Activated CD4-positive, alpha-beta T cell treated with anti-CD3 and anti-CD28 coated beads, Interleukin-2, amount 10 ng/mL, durations not matched to agents 24 days and 14 days (primary cell): ENCODE measurements around the gene SMYD4. TPM values are rescaled to one million over a fixed set of nuclear protein-coding genes. Genes with fewer than 3 reads are reported as not detected.
"Not testable (repeated sequence)": the region's sequence is repeated elsewhere in the genome, so short reads cannot be mapped to it uniquely, and the experiment has no call there.

Experiments
- DNase-seq: peaks from one replicate; pipeline ENCODE4 v3.0.0; 2022
- H3K27ac Mint-ChIP-seq: one replicate; pipeline ENCODE4 v1.8.0; 2022; ENCODE audit warnings: mild to moderate bottlenecking, mixed read lengths
- H3K27me3 Mint-ChIP-seq: one replicate; pipeline ENCODE4 v1.8.0; 2022; ENCODE audit warnings: mixed read lengths
- H3K36me3 Mint-ChIP-seq: one replicate; pipeline ENCODE4 v1.8.0; 2022; ENCODE audit warnings: low read depth, mild to moderate bottlenecking, mixed read lengths
- H3K4me1 Mint-ChIP-seq: one replicate; pipeline ENCODE4 v1.8.0; 2021; ENCODE audit warnings: mixed read lengths
- H3K4me3 Mint-ChIP-seq: one replicate; pipeline ENCODE4 v1.8.0; 2022; ENCODE audit warnings: mild to moderate bottlenecking, moderate library complexity, mixed read lengths
- H3K9me3 Mint-ChIP-seq: one replicate; pipeline ENCODE4 v1.8.0; 2021; ENCODE audit warnings: mixed read lengths
- intact Hi-C: fragments of 100-400 bp; cut with micrococcal nuclease; formaldehyde crosslinking; loops from one replicate; pipeline ENCODE4 v1.15.1; 2023
- total RNA-seq: library from RNA; stranded (reverse); gene quantifications from 2 replicates; pipeline ENCODE4 v1.2.3, GENCODE V29; 2022

Gene SMYD4
- total RNA-seq, 1 donor from 2014 or later: 30.7 TPM

DNA sequence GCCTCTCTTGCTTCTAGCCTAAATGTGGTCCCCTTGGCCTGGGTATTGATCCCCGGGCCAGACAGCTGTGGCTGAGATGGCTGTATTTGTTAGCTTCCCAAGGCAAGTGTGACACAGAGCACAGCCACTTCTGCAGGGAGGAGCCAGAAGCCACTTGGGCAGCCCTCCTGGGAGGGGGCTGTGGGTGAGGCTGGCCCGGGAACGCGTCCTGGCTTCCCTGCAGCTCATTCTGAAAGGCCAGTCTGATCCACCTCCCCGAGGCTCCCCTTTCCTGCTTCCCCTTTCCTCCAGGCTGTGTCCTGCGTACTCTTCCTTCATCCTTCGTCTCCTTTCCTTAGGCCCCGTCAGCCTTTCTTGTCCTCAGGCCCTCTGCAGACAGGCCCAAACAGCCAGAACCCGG is 79.1 kb downstream of the SMYD4 start:
- H3K4me3 Mint-ChIP-seq: no peak overlapping the region
- intact Hi-C loops: no loop called here
- no peaks in the 10 kb centered on the region for H3K9me3 Mint-ChIP-seq
- H3K27ac Mint-ChIP-seq: no peak overlapping the region
- DNase-seq: no peak
- no peaks in the 10 kb centered on the region for H3K27me3 Mint-ChIP-seq
- no peaks in the 10 kb centered on the region for H3K4me1 Mint-ChIP-seq
- H3K36me3 Mint-ChIP-seq: no peaks in the 10 kb centered on the region

DNA sequence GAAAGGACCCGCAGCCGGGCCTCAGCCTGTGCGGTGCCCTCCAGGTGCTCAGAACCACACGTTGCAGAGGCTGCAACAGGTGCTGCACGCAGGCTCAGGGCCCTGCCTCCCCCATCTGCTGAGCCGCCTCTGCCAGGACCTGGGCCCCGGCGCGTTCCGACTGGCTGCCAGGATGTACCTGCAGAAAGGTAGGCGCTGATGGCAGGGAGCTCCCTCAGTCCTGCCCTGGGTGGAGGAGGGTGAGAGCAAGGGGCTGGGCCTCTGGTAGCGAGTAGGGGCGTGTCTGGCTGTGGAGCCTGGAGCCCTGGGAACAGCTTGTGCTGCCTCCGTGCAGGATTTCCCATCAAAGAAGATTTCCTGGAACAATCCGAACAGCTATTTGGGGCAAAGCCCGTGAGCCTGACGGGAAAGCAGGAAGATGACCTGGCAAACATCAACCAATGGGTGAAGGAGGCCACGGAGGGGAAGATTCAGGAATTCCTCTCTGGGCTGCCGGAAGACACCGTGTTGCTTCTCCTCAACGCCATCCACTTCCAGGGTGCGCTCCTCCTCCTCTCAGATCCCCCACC is 82.6 kb downstream of the SMYD4 start:
- Mint-ChIP-seq H3K4me1 (no peaks in the 10 kb centered on the region), H3K4me3 (no peak overlapping the region), H3K9me3 (no peaks in the 10 kb centered on the region), H3K27ac (no peak overlapping the region), H3K27me3 (no peaks in the 10 kb centered on the region), H3K36me3 (no peaks in the 10 kb centered on the region)
- intact Hi-C loops: no loop called here
- DNase-seq: no peak

DNA sequence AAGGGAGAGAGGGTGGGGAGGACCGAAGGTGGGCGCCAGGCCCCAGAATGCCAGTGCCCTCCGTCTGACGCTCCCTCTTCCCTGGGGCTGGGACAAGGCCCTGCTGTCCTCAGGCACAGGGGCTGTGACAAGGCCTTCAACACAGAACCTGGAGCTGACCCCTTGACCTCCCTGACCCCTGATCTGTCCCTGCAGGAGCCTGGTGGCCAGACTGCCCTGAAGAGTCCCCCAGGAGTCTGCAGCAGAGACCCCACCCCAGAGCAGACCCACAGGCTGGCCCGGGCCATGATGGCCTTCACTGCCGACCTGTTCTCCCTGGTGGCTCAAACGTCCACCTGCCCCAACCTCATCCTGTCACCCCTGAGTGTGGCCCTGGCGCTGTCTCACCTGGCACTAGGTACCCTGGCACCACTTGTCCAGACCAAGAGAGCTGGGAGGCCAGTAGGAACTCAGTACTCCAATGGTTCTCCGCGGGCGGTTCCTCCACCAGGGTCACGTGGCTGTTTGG is 84.1 kb downstream of the SMYD4 start:
- H3K36me3 Mint-ChIP-seq: no peaks in the 10 kb centered on the region
- no peaks in the 10 kb centered on the region for H3K27me3 Mint-ChIP-seq
- H3K4me1 Mint-ChIP-seq: no peaks in the 10 kb centered on the region
- no peaks in the 10 kb centered on the region for H3K9me3 Mint-ChIP-seq
- H3K27ac Mint-ChIP-seq: no peak overlapping the region
- no peak for DNase-seq
- intact Hi-C loops: no loop called here
- no peak overlapping the region for H3K4me3 Mint-ChIP-seq

DNA sequence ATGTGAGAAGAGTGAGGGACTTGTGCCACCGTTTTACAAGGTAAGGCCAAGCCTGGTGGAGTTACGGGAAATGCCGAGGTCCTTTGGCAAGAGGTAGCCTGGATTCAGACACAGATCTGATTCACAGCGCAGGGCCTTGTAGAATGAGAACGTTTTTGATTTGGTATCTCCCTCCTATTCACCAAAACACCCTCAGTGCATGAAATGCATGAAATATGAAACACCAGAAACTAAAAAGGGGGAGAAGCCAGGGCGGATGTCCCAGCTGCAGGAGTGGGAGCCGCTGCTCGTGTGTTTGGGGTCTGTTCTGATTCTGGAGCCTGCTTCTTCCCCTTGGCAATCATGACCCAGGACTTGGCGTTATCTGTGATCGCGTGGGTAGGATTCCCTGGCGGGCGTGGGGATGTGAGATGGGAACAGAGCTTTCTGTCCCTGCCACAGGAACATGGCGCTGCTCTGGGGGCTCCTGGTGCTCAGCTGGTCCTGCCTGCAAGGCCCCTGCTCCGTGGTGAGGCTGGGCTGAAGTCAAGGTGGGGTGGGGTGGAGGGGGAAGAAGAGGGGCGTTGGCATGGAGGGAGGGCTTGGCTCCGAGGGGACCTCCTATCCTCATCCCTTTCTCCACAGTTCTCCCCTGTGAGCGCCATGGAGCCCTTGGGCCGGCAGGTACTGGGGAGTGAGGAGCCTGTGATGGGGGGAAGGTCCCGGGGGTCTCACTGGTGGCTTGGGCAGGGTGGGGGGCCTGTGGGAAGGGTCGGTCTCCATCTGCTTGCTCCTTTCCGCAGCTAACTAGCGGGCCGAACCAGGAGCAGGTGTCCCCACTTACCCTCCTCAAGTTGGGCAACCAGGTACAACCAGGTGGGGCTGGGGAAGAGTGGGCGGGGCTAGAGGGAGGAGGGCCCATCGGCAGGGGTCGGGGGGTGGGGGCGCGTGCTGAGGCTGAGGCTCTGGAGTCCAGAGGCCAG is 84.9 kb downstream of the SMYD4 start:
- H3K36me3 Mint-ChIP-seq: no peaks in the 10 kb centered on the region
- intact Hi-C loops: no loop called here
- no peak overlapping the region for H3K27ac Mint-ChIP-seq
- H3K27me3 Mint-ChIP-seq: no peaks in the 10 kb centered on the region
- H3K4me3 Mint-ChIP-seq: no peak overlapping the region
- H3K4me1 Mint-ChIP-seq: no peaks in the 10 kb centered on the region
- no peaks in the 10 kb centered on the region for H3K9me3 Mint-ChIP-seq
- no peak for DNase-seq

DNA sequence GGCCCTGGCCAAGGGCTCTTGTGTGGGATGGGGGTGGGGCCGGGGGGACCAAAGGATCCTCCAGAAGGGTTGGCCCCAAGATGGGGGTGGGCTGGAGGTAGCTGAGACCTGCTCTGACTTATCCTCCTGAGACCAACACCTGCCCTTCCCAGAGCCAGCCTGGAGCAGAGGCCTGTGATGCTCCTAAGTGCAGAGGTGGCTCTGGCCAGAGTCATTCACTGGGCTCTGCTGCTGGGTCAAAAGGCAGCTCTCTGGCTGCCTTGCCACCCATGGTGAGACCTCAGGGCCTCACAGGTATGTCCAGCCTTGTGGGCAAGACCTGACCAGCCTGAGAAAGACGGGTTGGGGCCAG is 86.6 kb downstream of the SMYD4 start:
- Mint-ChIP-seq H3K36me3 (peaks cover 3% of the 10 kb centered on the region), H3K27ac (no peak overlapping the region), H3K27me3 (no peaks in the 10 kb centered on the region), H3K9me3 (no peaks in the 10 kb centered on the region), H3K4me1 (no peaks in the 10 kb centered on the region), H3K4me3 (no peak overlapping the region)
- intact Hi-C loops: no loop called here
- DNase-seq: no peak

DNA sequence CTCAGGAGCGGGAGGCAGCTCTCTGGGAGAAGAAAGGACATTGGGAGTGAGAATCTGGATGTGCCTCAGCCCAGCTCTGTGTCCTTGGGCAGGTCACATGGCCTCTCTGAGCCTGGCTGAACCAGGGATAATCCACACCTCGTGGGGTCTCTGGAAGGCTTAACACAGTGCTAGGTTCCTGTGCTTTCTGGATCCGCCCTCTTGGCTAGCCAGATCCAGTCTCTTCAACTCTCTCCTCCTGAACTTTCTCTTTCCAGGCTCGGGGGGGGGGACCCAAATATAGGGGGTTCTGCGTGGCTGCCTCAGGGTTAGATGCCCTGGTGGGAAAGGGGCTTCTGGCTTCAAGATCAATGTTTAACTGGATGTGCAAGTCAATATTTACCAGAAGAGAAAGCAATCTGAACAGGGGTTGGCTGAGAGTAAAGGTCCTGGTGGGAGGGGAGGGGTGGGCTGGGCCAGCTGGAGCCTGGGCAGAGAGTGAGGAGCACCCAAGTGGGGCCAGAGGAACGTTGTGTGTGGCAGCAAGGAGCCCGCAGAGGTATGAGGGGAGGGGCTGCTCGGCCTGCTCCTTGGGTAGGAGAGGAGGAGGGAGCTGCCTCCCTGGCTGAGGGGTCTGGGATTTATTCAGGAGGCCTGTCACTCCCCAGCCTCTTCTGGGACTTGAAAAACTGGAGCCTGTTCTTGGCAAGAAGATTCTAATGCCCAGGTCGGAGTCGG is 87.2 kb downstream of the SMYD4 start, which contains the start of gene SERPINF2:
Gene SERPINF2, plus strand, starts transcription at position 501 of the 717 bp plus-strand sequence. CDS start 2,125 bp downstream, outside the sequence.
- H3K4me1 Mint-ChIP-seq: no peaks in the 10 kb centered on the region
- no peak within 1 kb of the TSS for H3K4me3 Mint-ChIP-seq
- H3K36me3 Mint-ChIP-seq: peaks cover 4% of the 10 kb centered on the region
- H3K27me3 Mint-ChIP-seq: no peaks in the 10 kb centered on the region
- intact Hi-C loops: no loop called here
- DNase-seq: no peak
- no peaks in the 10 kb centered on the region for H3K9me3 Mint-ChIP-seq
- no peak within 1 kb of the TSS for H3K27ac Mint-ChIP-seq

DNA sequence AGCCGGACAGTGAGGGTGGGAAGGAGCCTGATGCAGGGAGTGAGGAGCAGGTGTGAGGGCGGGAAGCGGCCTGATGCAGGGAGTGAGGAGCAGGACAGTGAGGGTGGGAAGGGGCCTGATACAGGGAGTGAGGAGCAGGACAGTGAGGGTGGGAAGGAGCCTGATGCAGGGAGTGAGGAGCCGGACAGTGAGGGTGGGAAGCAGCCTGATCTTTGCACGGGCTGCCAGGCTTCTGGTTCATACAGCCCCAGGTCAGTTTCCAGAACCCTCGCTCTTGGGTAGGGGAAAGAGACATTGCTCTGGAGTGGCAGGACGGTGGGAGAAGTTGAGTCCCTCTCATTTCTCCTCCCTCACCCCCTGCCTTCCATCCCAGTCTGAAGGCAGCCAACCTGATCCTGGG is 87.8 kb downstream of the SMYD4 start:
- H3K27me3 Mint-ChIP-seq, H3K27ac Mint-ChIP-seq, H3K4me3 Mint-ChIP-seq, H3K36me3 Mint-ChIP-seq, intact Hi-C loops, H3K4me1 Mint-ChIP-seq, DNase-seq, H3K9me3 Mint-ChIP-seq: not testable (repeated sequence)

DNA sequence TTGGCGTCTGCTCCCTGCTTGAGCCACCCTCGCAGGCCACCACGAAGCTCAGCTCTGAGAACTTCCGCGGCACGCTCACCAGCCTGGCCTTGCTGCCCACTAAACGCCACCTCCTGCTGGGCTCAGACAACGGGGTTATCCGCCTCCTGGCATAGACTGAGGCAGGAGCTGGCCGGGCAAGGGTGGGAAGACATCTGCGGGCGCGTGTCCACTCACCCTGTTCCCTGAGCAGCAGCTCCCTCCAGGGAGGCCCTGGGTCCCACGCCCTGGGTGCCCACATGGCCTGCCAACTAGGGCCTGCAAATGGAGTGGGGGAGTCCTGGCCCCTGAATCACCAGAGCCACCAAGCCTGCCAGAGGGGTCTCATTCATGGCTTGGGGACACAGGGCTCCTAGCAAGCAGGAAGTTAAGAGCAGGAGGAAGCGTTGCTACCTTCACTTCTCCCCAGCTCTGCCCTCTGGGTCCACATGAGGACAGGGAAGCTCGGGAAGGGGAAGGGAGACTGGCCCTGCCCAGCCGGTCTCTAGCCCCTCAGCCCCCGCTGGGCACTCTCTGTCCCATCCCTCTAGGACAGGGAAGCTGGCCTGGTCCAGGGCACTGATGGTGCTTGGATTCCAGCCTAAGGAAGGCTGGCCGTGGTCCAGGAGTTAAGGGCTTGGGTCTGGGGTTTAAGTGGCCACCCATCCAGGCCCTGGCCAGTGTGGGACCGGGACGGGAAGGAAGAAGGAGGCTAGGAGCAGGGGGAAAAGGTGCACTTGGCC is 92.0 kb downstream of the SMYD4 start:
- H3K27me3 Mint-ChIP-seq: no peaks in the 10 kb centered on the region
- intact Hi-C loops: no loop called here
- no peaks in the 10 kb centered on the region for H3K9me3 Mint-ChIP-seq
- H3K4me1 Mint-ChIP-seq: peaks cover 6% of the 10 kb centered on the region
- H3K4me3 Mint-ChIP-seq: no peak overlapping the region
- no peak for DNase-seq
- peaks cover 21% of the 10 kb centered on the region for H3K36me3 Mint-ChIP-seq
- H3K27ac Mint-ChIP-seq: no peak overlapping the region

DNA sequence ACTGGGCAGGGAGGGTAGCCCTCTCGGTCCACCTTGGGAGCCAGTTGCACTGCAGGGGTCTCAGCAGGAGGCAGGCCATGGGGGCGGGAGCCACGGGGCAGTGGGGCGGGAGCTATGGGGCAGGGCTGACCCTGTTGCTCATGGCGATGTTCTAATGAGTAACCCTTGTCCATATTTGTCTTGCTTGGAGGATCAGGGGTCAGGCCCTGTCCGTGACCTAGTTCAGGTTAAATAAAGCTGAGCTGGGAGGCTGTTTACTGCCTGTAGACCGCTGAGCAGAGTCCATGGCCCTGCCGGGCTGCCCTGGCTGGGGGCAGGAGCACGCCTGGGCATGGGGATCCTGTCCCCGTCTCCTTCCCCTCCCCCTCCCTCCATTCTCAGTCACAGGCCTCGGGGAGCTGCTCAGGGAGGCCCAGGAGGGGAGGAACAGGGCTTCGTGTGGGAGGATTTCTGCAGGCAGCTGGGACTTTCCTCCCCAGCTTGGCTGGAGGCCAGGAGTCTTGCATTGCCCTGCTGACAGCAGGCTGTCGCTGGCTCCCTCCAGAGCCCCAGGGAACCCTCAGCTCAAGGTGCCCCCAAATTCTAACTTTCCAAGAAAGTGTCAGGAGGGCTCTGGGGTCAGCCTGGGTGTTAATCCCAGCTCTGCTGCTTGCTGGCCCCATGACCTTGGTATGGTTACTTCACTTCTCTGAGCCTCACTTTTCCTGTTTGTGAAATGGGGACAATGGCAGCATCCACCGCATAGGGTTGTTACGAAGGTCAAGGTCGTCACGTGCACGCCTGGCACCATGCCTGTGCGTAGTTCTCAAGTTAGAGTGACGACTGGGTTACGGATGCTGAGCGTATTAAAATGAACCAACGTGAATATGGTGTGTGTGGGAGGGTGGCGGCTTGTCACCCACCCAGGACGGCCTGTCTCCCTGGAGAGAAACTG is 93.1 kb downstream of the SMYD4 start:
- intact Hi-C loops: no loop called here
- no peaks in the 10 kb centered on the region for H3K9me3 Mint-ChIP-seq
- DNase-seq: peak; percentile 70
- no peaks in the 10 kb centered on the region for H3K27me3 Mint-ChIP-seq
- H3K27ac Mint-ChIP-seq: peak overlapping the region; percentile 52
- H3K4me3 Mint-ChIP-seq: no peak overlapping the region
- H3K36me3 Mint-ChIP-seq: peaks cover 21% of the 10 kb centered on the region
- H3K4me1 Mint-ChIP-seq: peaks cover 6% of the 10 kb centered on the region

DNA sequence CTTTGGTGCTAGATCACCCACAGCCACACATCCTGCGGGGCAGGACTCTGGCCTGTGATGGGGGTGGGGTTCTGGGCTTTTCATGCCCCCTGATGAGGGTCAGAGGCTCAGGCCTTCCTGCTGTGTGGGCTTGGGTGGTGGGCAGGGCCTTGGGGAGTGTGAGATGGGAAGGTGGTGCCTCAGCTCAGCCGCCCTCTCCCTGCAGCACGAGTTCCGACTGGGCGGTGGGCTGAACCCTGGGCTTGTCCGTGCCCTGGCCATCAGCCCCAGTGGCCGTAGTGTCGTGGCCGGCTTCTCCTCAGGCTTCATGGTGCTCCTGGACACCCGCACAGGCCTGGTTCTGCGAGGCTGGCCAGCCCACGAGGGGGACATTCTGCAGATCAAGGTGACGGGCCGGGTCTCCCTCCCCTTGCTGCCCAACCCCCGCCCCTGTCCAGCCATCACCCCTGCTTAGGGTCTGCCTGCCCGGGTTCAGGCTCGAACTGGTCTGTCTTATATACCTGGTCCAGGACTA is 93.8 kb downstream of the SMYD4 start:
- intact Hi-C loops: no loop called here

DNA sequence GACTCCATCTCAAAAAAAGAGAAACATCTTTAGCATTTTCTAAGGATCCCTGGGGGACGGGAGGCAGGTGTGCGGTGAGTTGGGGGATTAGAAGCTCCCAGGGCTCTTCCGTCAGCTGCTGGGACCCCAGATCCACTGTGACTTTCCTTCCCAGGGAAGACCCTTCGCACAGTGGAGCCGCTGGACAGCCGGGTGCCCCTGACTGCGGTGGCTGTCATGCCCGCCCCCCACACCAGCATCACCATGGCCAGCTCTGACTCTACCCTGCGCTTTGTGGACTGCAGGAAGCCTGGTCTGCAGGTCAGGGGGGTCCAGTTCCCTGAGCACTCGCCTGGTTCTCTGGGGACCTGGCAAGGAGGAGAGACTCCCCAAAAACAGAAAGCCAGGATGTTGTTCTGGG is 94.3 kb downstream of the SMYD4 start:
- H3K36me3 Mint-ChIP-seq: peaks cover 23% of the 10 kb centered on the region
- H3K4me1 Mint-ChIP-seq: peaks cover 6% of the 10 kb centered on the region
- H3K9me3 Mint-ChIP-seq: no peaks in the 10 kb centered on the region
- intact Hi-C loops: no loop called here
- H3K4me3 Mint-ChIP-seq: no peak overlapping the region
- peak overlapping the region; percentile 75 for H3K27ac Mint-ChIP-seq
- no peak for DNase-seq
- H3K27me3 Mint-ChIP-seq: no peaks in the 10 kb centered on the region

More for the DNA sequence above, 93.8 kb downstream of the SMYD4 start:
- DNase-seq: no peak
- Mint-ChIP-seq H3K36me3 (peaks cover 23% of the 10 kb centered on the region), H3K27me3 (no peaks in the 10 kb centered on the region), H3K4me3 (no peak overlapping the region), H3K4me1 (peaks cover 6% of the 10 kb centered on the region), H3K9me3 (no peaks in the 10 kb centered on the region), H3K27ac (peak overlapping the region; percentile 75)

DNA sequence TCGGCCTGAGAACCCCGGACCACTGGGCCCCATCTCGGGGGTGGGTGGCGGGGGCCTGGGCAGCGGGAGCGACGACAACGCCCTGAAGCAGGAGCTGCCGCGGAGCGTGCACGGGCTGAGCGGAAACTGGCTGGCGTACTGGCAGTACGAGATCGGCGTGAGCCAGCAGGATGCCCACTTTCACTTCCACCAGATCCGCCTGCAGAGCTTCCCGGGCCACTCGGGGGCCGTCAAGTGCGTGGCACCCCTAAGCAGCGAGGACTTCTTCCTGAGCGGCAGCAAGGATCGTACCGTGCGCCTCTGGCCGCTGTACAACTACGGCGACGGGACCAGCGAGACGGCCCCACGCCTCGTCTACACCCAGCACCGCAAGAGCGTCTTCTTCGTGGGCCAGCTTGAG is 95.9 kb downstream of the SMYD4 start:
- Mint-ChIP-seq H3K27me3 (no peaks in the 10 kb centered on the region), H3K36me3 (peaks cover 30% of the 10 kb centered on the region), H3K4me1 (peaks cover 13% of the 10 kb centered on the region), H3K4me3 (no peak overlapping the region), H3K27ac (no peak overlapping the region), H3K9me3 (no peaks in the 10 kb centered on the region)
- DNase-seq: no peak
- intact Hi-C loops: no loop called here
